Body of pancreas (tissue), 4 donors: ENCODE measurements around the gene SNED1. TPM values are rescaled to one million over a fixed set of nuclear protein-coding genes. Genes with fewer than 3 reads are reported as not detected.

Experiments
- ATAC-seq: fragments of 150-250 bp; one replicate; pipeline ENCODE4 v1.9.1; 2016
- DNase-seq, 4 donors: peaks; one replicate each; pipeline ENCODE4 v3.0.0-alpha.2; 2019
- H3K27ac ChIP-seq, 4 donors: fragments of 200-600 bp; sonication (generic); 1 replicate in 3 of 4; 2 replicates in 1 of 4; pipeline versions ENCODE4 v1.5.1 to v1.6.1; 2016 to 2019; ENCODE audit warnings: mild to moderate bottlenecking in 1 of 4, mixed read lengths in 1 of 4, moderate library complexity in 1 of 4
- H3K27me3 ChIP-seq, 2 donors: fragments of 200-600 bp; sonication (generic); one replicate each; pipeline ENCODE4 v1.6.0; 2016; ENCODE audit warnings: mild to moderate bottlenecking in 1 of 2
- H3K36me3 ChIP-seq, 2 donors: fragments of 200-600 bp; sonication (generic); replicated peaks in 1 of 2; 2 replicates each; pipeline ENCODE4 v1.5.1; 2016; ENCODE audit warnings: low read depth in 2 of 2; ENCODE audit not compliant: insufficient read depth in 1 of 2
- H3K4me1 ChIP-seq: fragments of 200-600 bp; sonication (generic); one replicate; pipeline ENCODE4 v1.6.0; 2016
- H3K4me3 ChIP-seq, 2 donors: fragments of 200-600 bp; sonication (generic); 1 replicate in 1 of 2; 2 replicates in 1 of 2; pipeline ENCODE4 v1.5.1; 2016 to 2019
- H3K9me3 ChIP-seq, 3 donors: fragments of 200-600 bp; sonication (generic); 1 replicate in 2 of 3; 2 replicates in 1 of 3; pipeline ENCODE4 v1.5.1; 2016
- POLR2A ChIP-seq, 3 donors: fragments of 450-650 bp; IDR thresholded peaks; one replicate each; pipeline ENCODE4 v1.6.1; 2016; ENCODE audit warnings: antibody characterized with exemption in 3 of 3, mild to moderate bottlenecking in 2 of 3
- WGBS, 2 donors: methylation state at CpG; one replicate each; pipeline ENCODE4 v1.1.5; 2017; 5-methylcytosine and 5-hydroxymethylcytosine counted together
- intact Hi-C: fragments of 100-400 bp; cut with DNase I; formaldehyde crosslinking; loops from one replicate; pipeline ENCODE4 v1.15.1; 2023
- total RNA-seq, 2 donors: library from RNA; depleted of rRNA; stranded (reverse); fragments of >200 nt; gene quantifications; one replicate each; pipeline ENCODE4 v1.1.0, GENCODE V29; 2016
- TF ChIP-seq, protein P1 (sequence below), 7 experiments: fragments of 450-650 bp in 4 of 7; fragments of 200-600 bp in 3 of 7; sonication (generic) in 3 of 7; IDR thresholded peaks; one replicate each; pipeline ENCODE4 v1.5.1; 2016 to 2019; ENCODE audit warnings: antibody characterized with exemption in 7 of 7

The SNED1 gene
- total RNA-seq, 2 donors from 2014 or later: 13.5 to 33.0 TPM

DNA sequence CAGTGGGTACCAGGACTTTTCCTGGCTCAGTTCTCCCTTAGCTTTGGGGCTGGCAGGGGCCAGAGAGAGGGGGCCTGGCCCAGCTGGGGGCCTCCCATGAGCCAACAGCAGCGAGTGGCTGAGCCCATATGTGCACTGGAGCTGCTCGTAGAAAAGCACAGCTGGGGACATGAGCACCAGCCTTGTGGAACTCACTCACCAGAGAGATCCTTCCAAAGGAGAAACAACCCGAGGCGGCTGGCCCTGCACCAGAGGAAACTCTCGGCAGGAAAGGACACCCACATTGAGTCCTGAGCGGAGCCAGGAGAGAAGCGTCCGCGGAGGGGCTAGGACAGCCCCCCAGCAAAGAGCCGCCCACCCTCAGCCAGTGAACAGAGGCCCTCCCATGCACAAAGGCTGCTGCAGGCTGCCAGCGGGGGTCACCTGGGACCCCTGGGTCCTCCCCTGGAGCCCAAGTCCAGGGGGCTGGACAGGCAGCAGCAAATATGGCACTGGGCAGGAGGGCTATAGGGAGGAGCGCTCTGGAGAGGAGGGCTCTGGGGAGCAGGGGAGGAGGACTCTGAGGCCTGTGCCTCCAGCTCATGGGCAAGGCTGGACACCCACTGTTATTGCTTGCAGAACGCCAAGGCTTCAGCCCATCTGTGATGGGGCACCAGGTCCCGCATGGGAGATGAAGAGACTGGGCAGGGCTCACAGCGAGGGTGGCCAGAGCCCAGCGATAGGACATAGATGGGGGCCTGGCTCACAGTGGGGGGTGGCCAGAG is 42.1 kb upstream of the SNED1 start:
- Histone ChIP-seq H3K4me3 (no peak overlapping the region), H3K36me3 (no peaks in the 10 kb centered on the region), H3K27me3 (no peaks in the 10 kb centered on the region), H3K4me1 (peaks cover 7% of the 10 kb centered on the region), H3K27ac (no peak overlapping the region), H3K9me3 (no peaks in the 10 kb centered on the region)
- DNase-seq (peak in 1 of 4 donors; percentile 10), ATAC-seq (no peak)
- intact Hi-C loops: no loop called here
- WGBS, 2 donors: 69 to 73% methylated on average over 15 to 16 of the region's 16 CpGs
- TF ChIP-seq, protein P1, sequence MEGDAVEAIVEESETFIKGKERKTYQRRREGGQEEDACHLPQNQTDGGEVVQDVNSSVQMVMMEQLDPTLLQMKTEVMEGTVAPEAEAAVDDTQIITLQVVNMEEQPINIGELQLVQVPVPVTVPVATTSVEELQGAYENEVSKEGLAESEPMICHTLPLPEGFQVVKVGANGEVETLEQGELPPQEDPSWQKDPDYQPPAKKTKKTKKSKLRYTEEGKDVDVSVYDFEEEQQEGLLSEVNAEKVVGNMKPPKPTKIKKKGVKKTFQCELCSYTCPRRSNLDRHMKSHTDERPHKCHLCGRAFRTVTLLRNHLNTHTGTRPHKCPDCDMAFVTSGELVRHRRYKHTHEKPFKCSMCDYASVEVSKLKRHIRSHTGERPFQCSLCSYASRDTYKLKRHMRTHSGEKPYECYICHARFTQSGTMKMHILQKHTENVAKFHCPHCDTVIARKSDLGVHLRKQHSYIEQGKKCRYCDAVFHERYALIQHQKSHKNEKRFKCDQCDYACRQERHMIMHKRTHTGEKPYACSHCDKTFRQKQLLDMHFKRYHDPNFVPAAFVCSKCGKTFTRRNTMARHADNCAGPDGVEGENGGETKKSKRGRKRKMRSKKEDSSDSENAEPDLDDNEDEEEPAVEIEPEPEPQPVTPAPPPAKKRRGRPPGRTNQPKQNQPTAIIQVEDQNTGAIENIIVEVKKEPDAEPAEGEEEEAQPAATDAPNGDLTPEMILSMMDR (IDR thresholded peaks at IDR 0.05): no peak
- no peak for TF ChIP-seq POLR2A (IDR thresholded peaks at IDR 0.05)

DNA sequence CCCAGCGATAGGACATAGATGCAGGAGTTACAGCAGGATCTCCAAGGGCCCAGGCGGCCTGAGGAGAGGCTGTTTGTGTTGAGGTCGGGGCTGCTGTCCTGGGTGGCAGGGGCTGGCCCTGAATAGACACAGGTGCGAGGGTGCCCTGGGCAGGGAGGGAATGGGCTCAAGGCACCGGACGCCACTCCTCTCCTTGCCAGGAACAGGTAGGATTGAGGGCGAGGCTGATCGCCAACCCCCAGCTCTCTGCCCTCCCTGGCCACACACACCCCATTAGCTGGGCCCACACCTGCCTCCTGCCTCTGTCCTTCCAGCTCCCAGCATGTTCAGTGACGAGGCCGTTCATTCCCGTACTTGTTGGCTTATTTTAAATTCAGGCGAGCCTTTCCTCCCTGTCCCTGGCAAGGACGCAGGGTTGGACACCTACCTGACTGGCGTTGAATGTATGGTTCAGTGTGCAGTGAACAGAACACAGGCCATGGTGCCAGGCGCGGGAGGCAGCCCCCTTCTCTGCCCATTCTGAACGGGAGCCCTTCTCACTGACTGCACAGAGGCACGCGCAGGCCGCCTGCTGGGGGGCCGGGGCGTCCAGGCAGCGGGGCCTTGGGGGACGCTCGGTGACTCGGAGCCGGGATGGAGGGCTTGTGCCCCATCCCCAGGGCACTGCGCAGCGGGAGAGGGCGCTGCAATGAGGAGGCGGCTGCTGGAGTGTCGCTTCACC is 41.3 kb upstream of the SNED1 start:
- WGBS, 2 donors: 86 to 91% methylated on average over 23 to 32 of the region's 32 CpGs
- ATAC-seq (no peak), DNase-seq (peak in 1 of 4 donors; percentile 9)
- intact Hi-C loops: no loop called here
- Histone ChIP-seq H3K4me1 (peaks cover 7% of the 10 kb centered on the region), H3K36me3 (no peaks in the 10 kb centered on the region), H3K27ac (no peak overlapping the region), H3K9me3 (no peaks in the 10 kb centered on the region), H3K27me3 (no peaks in the 10 kb centered on the region), H3K4me3 (no peak overlapping the region)
- TF ChIP-seq POLR2A (IDR thresholded peaks at IDR 0.05): no peak
- TF ChIP-seq, protein P1 (IDR thresholded peaks at IDR 0.05): no peak

- H3K36me3 ChIP-seq: no peaks in the 10 kb centered on the region
- WGBS, 2 donors: 72 to 100% methylated on average over 2 to 16 of the region's 17 CpGs
- intact Hi-C loops: no loop called here
- ATAC-seq: no peak
- no peak overlapping the region for H3K27ac ChIP-seq
- H3K4me1 ChIP-seq: peaks cover 7% of the 10 kb centered on the region
- peak in 1 of 4 donors; percentile 11 for DNase-seq
- H3K27me3 ChIP-seq: no peaks in the 10 kb centered on the region
- H3K4me3 ChIP-seq: no peak overlapping the region
- TF ChIP-seq, protein P1 (IDR thresholded peaks at IDR 0.05): no peak
- TF ChIP-seq POLR2A (IDR thresholded peaks at IDR 0.05): no peak
- no peaks in the 10 kb centered on the region for H3K9me3 ChIP-seq
Observed at GRCh38 chr2:240957656-240958365, 40.6 kb upstream of the SNED1 start.

DNA sequence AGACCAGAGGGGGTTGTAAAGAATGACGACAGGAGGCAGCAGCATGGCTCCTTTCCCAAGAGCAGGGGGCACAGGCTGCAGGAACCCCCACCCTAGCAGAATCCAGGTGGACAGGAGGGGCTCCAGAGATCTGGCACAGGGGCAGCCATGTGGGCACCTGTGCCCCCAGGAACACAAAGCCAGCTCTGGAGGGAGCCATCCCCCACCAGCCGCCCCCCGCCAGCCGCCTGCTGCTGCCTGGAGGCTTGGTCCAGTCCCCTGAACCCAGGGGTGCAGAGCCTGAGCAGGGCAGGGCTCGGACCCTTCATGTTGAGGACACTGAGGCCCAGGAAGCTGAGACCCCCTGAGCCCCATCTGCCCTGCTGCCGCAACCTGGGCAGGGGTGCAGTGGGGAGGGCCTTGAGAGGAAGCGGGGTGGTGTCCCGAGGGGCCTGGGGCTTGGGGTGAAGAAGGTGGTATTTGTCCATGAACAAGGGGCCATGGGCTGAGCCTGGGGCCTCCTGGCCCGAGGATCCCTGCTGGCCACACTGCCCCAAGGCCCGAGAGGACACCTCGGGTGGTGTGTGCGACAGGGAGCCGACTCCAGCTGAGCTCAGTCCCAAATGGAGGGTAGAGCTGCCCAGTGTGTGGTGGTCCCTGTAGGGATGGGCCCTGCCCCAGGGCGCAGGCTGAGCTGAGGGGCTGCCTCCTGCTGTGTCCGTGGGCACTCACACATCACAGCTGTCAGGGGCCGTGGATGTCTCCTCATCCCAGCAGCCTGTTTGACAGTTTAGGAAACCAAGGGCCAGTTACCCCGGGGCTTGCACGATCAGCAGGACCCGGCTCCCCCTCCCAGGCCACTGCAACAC is 39.8 kb upstream of the SNED1 start:
- intact Hi-C loops: no loop called here
- peak in 1 of 4 donors; percentile 9 for DNase-seq
- H3K4me1 ChIP-seq: peaks cover 7% of the 10 kb centered on the region

More for the DNA sequence above, 39.8 kb upstream of the SNED1 start:
- 72 to 84% methylated on average over 4 to 19 of the region's 19 CpGs for WGBS, 2 donors
- TF ChIP-seq POLR2A (IDR thresholded peaks at IDR 0.05): no peak
- TF ChIP-seq, protein P1 (IDR thresholded peaks at IDR 0.05): no peak
- Histone ChIP-seq H3K9me3 (no peaks in the 10 kb centered on the region), H3K36me3 (no peaks in the 10 kb centered on the region), H3K27me3 (no peaks in the 10 kb centered on the region), H3K27ac (no peak overlapping the region), H3K4me3 (no peak overlapping the region)
- no peak for ATAC-seq
